HepG2 (cell line): ENCODE results near the gene COA3. TPM values are rescaled to one million over a fixed set of nuclear protein-coding genes. Genes with fewer than 3 reads are reported as not detected.

Source experiments
- ESRRA ChIP-seq: sonication (generic); formaldehyde crosslinking; IDR thresholded peaks from 2 replicates; pipeline ENCODE4 v1.5.1; 2020; ENCODE audit warnings: mild to moderate bottlenecking, low read depth, missing genetic modification reagents
- GABPB1 ChIP-seq: IDR thresholded peaks from 2 replicates; pipeline ENCODE4 v1.6.1; 2016; ENCODE audit warnings: mild to moderate bottlenecking, missing genetic modification reagents, moderate library complexity, missing compliant biosample characterization
- NAIF1 ChIP-seq: sonication (generic); formaldehyde crosslinking; IDR thresholded peaks from 2 replicates; pipeline ENCODE4 v1.5.0; 2020; ENCODE audit warnings: mild to moderate bottlenecking, missing genetic modification reagents, borderline replicate concordance
- PLRG1 ChIP-seq: fragments of 450-650 bp; conservative IDR thresholded peaks from 2 replicates; pipeline ENCODE4 v1.6.1; 2016
- RBM22 ChIP-seq: fragments of 200-400 bp; formaldehyde crosslinking; optimal IDR thresholded peaks from 2 replicates; pipeline ENCODE3; 2017; ENCODE audit warnings: mild to moderate bottlenecking, low read length, moderate library complexity
- SMYD3 ChIP-seq: sonication (generic); formaldehyde crosslinking; IDR thresholded peaks from 2 replicates; pipeline ENCODE4 v1.8.1; 2023; ENCODE audit warnings: mild to moderate bottlenecking, missing genetic modification reagents
- SRF ChIP-seq: IDR thresholded peaks from 2 replicates; pipeline ENCODE4 v1.6.1; 2011; ENCODE audit warnings: mild to moderate bottlenecking, low read depth, low read length, moderate library complexity
- STAG1 ChIP-seq: sonication (generic); formaldehyde crosslinking; IDR thresholded peaks from 2 replicates; pipeline ENCODE4 v1.4.0; 2020; ENCODE audit warnings: missing genetic modification reagents
- ZNF12 ChIP-seq: sonication (generic); formaldehyde crosslinking; IDR thresholded peaks from 2 replicates; pipeline ENCODE4 v1.5.0; 2020; ENCODE audit warnings: missing genetic modification reagents
- ZNF224 ChIP-seq: sonication (generic); formaldehyde crosslinking; IDR thresholded peaks from 2 replicates; pipeline ENCODE4 v1.5.0; 2020; ENCODE audit warnings: mild to moderate bottlenecking, missing genetic modification reagents
- ZNF225 ChIP-seq: sonication (generic); formaldehyde crosslinking; IDR thresholded peaks from 2 replicates; pipeline ENCODE4 v1.4.0; 2020; ENCODE audit warnings: mild to moderate bottlenecking, missing genetic modification reagents
- ZNF260 ChIP-seq: sonication (generic); formaldehyde crosslinking; IDR thresholded peaks from 2 replicates; pipeline ENCODE4 v1.4.0; 2020; ENCODE audit warnings: missing genetic modification reagents, low read depth, mild to moderate bottlenecking, borderline replicate concordance
- ZNF292 ChIP-seq: sonication (generic); formaldehyde crosslinking; IDR thresholded peaks from 2 replicates; pipeline ENCODE4 v1.8.1; 2022; ENCODE audit warnings: mild to moderate bottlenecking, low read depth, missing genetic modification reagents, borderline replicate concordance
- ZNF383 ChIP-seq: sonication (generic); formaldehyde crosslinking; IDR thresholded peaks from 2 replicates; pipeline ENCODE4 v1.4.0; 2020; ENCODE audit warnings: missing genetic modification reagents, mild to moderate bottlenecking, borderline replicate concordance
- ZNF558 ChIP-seq: sonication (generic); formaldehyde crosslinking; IDR thresholded peaks from 2 replicates; pipeline ENCODE4 v1.9.0; 2022; ENCODE audit warnings: mild to moderate bottlenecking, missing genetic modification reagents, borderline replicate concordance
- ZNF878 ChIP-seq: sonication (generic); formaldehyde crosslinking; IDR thresholded peaks from 2 replicates; pipeline ENCODE4 v1.8.1; 2023; ENCODE audit warnings: mild to moderate bottlenecking, missing genetic modification reagents, moderate library complexity
- ZNF883 ChIP-seq: sonication (generic); formaldehyde crosslinking; IDR thresholded peaks from 2 replicates; pipeline ENCODE4 v1.5.1; 2020; ENCODE audit warnings: mild to moderate bottlenecking, missing genetic modification reagents; ENCODE audit errors: not compliant biosample characterization
- polyA plus RNA-seq, 8 experiments: library from polyadenylated mRNA; depleted of rRNA in 3 of 8; stranded (reverse) in 7 of 8; unstranded in 1 of 8; fragments of >200 nt; fragmentation: Illumina TruSeq in 4 of 8; extraction: Trizol in 4 of 8; gene quantifications; 2 replicates each; pipeline versions ENCODE4 v1.2.1 to v1.2.3, GENCODE V29; 2011 to 2016; ENCODE audit warnings: low read depth in 4 of 8, missing spikeins in 1 of 8, mixed read lengths in 1 of 8; ENCODE audit not compliant: insufficient read depth in 1 of 8
- total RNA-seq, 5 experiments: library from RNA; depleted of rRNA; stranded (reverse); fragments of >200 nt; fragmentation: Illumina TruSeq; extraction: Trizol; gene quantifications; 2 replicates each; pipeline ENCODE4 v1.2.3, GENCODE V29; 2016; ENCODE audit warnings: low read depth in 1 of 5
- TF ChIP-seq, protein P1 (sequence below): sonication (generic); formaldehyde crosslinking; IDR thresholded peaks from 2 replicates; pipeline ENCODE4 v1.8.1; 2023; ENCODE audit warnings: mild to moderate bottlenecking, inconsistent platforms, moderate library complexity, missing genetic modification reagents, borderline replicate concordance
- TF ChIP-seq, protein P2 (sequence below): sonication (generic); formaldehyde crosslinking; IDR thresholded peaks from 2 replicates; pipeline ENCODE4 v1.8.0; 2022; ENCODE audit warnings: missing genetic modification reagents, low read depth, mild to moderate bottlenecking, borderline replicate concordance
- TF ChIP-seq, protein P3 (sequence below): IDR thresholded peaks from 2 replicates; pipeline ENCODE4 v1.6.1; 2018; ENCODE audit warnings: missing genetic modification reagents, mild to moderate bottlenecking, missing compliant biosample characterization
- TF ChIP-seq, protein P4 (sequence below): sonication (generic); formaldehyde crosslinking; conservative IDR thresholded peaks from 2 replicates; pipeline ENCODE4 v1.8.0; 2022; ENCODE audit warnings: low read depth, missing genetic modification reagents

COA3 gene
- total and polyA plus RNA-seq, 2 of the 13 experiments (the other 11 are each of a cell fraction or from before 2014, with no cell fraction given): 133 to 202 TPM

DNA sequence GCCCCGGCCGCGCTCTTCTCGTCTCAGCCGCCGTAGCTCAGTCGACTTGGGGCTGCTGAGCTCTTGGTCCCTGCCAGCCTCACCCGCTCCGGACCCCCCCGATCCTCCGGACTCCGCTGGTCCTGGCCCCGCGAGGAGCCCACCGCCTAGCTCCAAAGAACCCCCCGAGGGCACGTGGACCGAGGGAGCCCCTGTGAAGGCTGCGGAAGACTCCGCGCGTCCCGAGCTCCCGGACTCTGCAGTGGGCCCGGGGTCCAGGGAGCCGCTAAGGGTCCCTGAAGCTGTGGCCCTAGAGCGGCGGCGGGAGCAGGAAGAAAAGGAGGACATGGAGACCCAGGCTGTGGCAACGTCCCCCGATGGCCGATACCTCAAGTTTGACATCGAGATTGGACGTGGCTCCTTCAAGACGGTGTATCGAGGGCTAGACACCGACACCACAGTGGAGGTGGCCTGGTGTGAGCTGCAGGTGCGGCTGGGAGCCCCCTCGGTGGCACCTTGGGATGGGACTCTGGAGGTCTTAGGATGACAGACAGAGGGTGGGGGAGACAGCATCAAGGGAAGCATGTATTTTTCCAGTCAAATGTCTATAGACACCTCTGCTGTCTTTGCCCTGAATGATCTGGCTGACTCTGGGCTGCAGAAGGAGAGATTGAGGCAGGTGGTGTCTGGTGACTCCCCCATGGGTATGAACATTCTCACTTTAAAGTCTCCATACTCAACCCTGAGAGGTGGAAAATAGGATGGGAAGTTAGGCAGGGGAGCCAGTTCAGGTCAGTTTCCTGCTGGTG lies 17.5 kb downstream of the COA3 start (continued):
- TF ChIP-seq GABPB1: peak; percentile 9
- TF ChIP-seq ZNF292 (CRISPR knock-in tag): no peak
- TF ChIP-seq RBM22: peak; percentile 58
- TF ChIP-seq SMYD3 (CRISPR knock-in tag): no peak
- no peak for TF ChIP-seq ZNF260
- TF ChIP-seq ZNF878: 0 out of 2 replicates have a peak, but pooled peaks have one; percentile 38
- no peak for TF ChIP-seq ESRRA (CRISPR knock-in tag)
- TF ChIP-seq, protein P1, sequence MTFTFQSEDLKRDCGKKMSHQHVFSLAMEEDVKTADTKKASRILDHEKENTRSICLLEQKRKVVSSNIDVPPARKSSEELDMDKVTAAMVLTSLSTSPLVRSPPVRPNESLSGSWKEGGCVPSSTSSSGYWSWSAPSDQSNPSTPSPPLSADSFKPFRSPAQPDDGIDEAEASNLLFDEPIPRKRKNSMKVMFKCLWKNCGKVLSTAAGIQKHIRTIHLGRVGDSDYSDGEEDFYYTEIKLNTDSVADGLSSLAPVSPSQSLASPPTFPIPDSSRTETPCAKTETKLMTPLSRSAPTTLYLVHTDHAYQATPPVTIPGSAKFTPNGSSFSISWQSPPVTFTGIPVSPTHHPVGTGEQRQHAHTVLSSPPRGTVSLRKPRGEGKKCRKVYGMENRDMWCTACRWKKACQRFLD: 0 out of 2 replicates have a peak, but pooled peaks have one; percentile 13
- no peak for TF ChIP-seq PLRG1
- TF ChIP-seq ZNF383: no peak
- TF ChIP-seq ZNF12 (CRISPR knock-in tag): peak; percentile 7; the same call in 1 of the 2 replicates
- TF ChIP-seq ZNF224 (CRISPR knock-in tag): no peak
- no peak for TF ChIP-seq ZNF558 (CRISPR knock-in tag)
- TF ChIP-seq, protein P2, sequence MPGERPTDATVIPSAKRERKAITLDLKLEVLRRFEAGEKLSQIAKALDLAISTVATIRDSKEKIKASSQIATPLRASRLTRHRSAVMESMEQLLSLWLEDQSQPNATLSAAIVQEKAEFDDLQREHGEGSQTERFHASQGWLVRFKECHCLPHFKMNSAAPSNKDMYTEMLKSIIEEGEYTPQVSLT: 0 out of 2 replicates have a peak, but pooled peaks have one; percentile 21
- TF ChIP-seq, protein P3, sequence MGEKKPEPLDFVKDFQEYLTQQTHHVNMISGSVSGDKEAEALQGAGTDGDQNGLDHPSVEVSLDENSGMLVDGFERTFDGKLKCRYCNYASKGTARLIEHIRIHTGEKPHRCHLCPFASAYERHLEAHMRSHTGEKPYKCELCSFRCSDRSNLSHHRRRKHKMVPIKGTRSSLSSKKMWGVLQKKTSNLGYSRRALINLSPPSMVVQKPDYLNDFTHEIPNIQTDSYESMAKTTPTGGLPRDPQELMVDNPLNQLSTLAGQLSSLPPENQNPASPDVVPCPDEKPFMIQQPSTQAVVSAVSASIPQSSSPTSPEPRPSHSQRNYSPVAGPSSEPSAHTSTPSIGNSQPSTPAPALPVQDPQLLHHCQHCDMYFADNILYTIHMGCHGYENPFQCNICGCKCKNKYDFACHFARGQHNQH (CRISPR knock-in tag): peak; percentile 2; the same call in 1 of the 2 replicates
- TF ChIP-seq STAG1 (CRISPR knock-in tag): no peak
- TF ChIP-seq NAIF1: no peak
- TF ChIP-seq SRF: no peak
- TF ChIP-seq ZNF225: peak; percentile 87
- TF ChIP-seq ZNF883 (CRISPR knock-in tag): peak; percentile 3
- TF ChIP-seq, protein P4, sequence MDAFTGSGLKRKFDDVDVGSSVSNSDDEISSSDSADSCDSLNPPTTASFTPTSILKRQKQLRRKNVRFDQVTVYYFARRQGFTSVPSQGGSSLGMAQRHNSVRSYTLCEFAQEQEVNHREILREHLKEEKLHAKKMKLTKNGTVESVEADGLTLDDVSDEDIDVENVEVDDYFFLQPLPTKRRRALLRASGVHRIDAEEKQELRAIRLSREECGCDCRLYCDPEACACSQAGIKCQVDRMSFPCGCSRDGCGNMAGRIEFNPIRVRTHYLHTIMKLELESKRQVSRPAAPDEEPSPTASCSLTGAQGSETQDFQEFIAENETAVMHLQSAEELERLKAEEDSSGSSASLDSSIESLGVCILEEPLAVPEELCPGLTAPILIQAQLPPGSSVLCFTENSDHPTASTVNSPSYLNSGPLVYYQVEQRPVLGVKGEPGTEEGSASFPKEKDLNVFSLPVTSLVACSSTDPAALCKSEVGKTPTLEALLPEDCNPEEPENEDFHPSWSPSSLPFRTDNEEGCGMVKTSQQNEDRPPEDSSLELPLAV (CRISPR knock-in tag): no peak
